ENCODE measurements around the gene IL1RN. TPM values are rescaled to one million over a fixed set of nuclear protein-coding genes. Genes with fewer than 3 reads are reported as not detected.

The IL1RN gene
- polyA plus RNA-seq, 1 donor from 2014 or later: not detected

- Histone ChIP-seq H3K36me3 (ENCODE audit: insufficient read depth, low read length) (no peaks in the 10 kb centered on the region), H3K79me2 (replicated peaks; ENCODE audit: insufficient read depth, low read length) (no peaks in the 10 kb centered on the region), H3K27me3 (ENCODE audit: insufficient read depth, low read depth, low read length) (no peaks in the 10 kb centered on the region), H4K20me1 (ENCODE audit: insufficient read depth) (no peaks in the 10 kb centered on the region), H3K9me2 (ENCODE audit: insufficient read depth, low read length) (no peaks in the 10 kb centered on the region), H3K9ac (ENCODE audit: low read length) (no peak overlapping the region), H3K27ac (ENCODE audit: low read length) (no peak overlapping the region), H3K4me3 (ENCODE audit: low read length) (no peak overlapping the region), H3K4me2 (ENCODE audit: low read length) (no peak overlapping the region), H2AFZ (ENCODE audit: low read depth, low read length) (no peak overlapping the region), H3K9me3 (ENCODE audit: low read length) (no peaks in the 10 kb centered on the region), H3F3A (ENCODE audit: insufficient read depth, low read length, poor library complexity, severe bottlenecking) (no peaks in the 10 kb centered on the region)
- TF ChIP-seq POLR2AphosphoS5 (IDR thresholded peaks at IDR 0.05) (no peak), REST (IDR thresholded peaks at IDR 0.05; ENCODE audit: borderline replicate concordance) (no peak), MXI1 (conservative IDR thresholded peaks at IDR 0.05; ENCODE audit: poor library complexity, severe bottlenecking) (no peak), EZH2 (IDR thresholded peaks at IDR 0.05; ENCODE audit: borderline replicate concordance, insufficient read depth, low read length, poor library complexity, severe bottlenecking) (no peak), TAF1 (IDR thresholded peaks at IDR 0.05; ENCODE audit: low read depth) (no peak), EP300 (conservative IDR thresholded peaks at IDR 0.05; ENCODE audit: poor library complexity, severe bottlenecking) (no peak), RAD21 (conservative IDR thresholded peaks at IDR 0.05) (no peak), SMC3 (conservative IDR thresholded peaks at IDR 0.05; ENCODE audit: poor library complexity) (no peak)
- TF ChIP-seq, protein P1, sequence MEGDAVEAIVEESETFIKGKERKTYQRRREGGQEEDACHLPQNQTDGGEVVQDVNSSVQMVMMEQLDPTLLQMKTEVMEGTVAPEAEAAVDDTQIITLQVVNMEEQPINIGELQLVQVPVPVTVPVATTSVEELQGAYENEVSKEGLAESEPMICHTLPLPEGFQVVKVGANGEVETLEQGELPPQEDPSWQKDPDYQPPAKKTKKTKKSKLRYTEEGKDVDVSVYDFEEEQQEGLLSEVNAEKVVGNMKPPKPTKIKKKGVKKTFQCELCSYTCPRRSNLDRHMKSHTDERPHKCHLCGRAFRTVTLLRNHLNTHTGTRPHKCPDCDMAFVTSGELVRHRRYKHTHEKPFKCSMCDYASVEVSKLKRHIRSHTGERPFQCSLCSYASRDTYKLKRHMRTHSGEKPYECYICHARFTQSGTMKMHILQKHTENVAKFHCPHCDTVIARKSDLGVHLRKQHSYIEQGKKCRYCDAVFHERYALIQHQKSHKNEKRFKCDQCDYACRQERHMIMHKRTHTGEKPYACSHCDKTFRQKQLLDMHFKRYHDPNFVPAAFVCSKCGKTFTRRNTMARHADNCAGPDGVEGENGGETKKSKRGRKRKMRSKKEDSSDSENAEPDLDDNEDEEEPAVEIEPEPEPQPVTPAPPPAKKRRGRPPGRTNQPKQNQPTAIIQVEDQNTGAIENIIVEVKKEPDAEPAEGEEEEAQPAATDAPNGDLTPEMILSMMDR (IDR thresholded peaks at IDR 0.05; ENCODE audit: poor library complexity, severe bottlenecking): no peak
Observed at GRCh38 chr2:113144259-113144658, 16.9 kb downstream of the IL1RN start.

DNA sequence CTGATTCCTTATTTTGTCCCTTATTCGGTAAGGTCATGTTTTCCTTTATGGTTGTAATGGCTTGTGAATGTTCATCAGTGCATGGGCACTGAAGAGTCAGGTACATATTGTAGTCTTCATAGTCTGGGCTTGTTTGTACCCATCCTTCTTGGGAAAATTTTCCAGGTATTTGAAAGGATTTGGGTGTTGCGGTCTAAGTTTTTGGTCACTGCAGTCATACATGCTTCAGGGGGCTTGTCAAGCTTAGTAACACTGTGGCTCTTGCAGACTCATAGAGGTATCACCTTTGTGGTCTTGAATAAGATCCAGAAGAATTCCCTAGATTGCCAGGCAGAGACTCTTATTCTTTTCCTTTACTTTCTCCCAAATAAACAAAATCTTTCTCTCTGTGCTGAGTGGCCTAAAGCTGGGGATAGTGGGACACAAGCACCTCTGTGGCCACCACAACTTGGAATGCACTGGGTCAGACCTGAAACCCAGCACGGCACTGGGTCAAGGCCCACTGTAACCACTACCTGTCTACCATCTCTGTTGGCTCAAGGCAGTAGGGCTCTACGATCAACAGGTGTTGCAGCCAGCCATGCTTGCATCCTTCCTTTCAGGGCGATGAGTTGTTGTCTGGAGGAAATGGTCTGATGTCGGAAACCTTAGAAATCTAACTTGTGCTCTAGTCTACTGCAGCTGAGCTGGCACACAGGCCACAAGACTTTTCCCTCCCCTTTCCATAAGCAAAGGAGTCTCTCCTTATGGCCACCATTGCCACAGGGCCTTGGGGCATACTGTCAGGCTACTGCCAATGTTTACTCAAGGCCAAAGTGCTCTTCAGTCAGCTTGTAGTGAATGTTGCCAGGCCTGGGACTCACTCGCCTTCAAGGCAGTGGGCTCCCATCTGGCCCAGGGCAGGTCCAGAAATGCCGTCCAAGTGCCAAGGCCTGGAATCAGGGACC, 21.5 kb downstream of the IL1RN start:
- no peaks in the 10 kb centered on the region for H3F3A ChIP-seq (ENCODE audit: insufficient read depth, low read length, poor library complexity, severe bottlenecking)
- H3K27me3 ChIP-seq (ENCODE audit: insufficient read depth, low read depth, low read length): no peaks in the 10 kb centered on the region
- TF ChIP-seq, protein P1 (IDR thresholded peaks at IDR 0.05; ENCODE audit: poor library complexity, severe bottlenecking): no peak
- TF ChIP-seq EZH2 (IDR thresholded peaks at IDR 0.05; ENCODE audit: borderline replicate concordance, insufficient read depth, low read length, poor library complexity, severe bottlenecking): no peak
- TF ChIP-seq EP300 (conservative IDR thresholded peaks at IDR 0.05; ENCODE audit: poor library complexity, severe bottlenecking): no peak
- TF ChIP-seq TAF1 (IDR thresholded peaks at IDR 0.05; ENCODE audit: low read depth): no peak
- TF ChIP-seq RAD21 (conservative IDR thresholded peaks at IDR 0.05): no peak
- no peak for TF ChIP-seq POLR2AphosphoS5 (IDR thresholded peaks at IDR 0.05)
- TF ChIP-seq SMC3 (conservative IDR thresholded peaks at IDR 0.05; ENCODE audit: poor library complexity): no peak
- TF ChIP-seq MXI1 (conservative IDR thresholded peaks at IDR 0.05; ENCODE audit: poor library complexity, severe bottlenecking): no peak
- no peak for TF ChIP-seq REST (IDR thresholded peaks at IDR 0.05; ENCODE audit: borderline replicate concordance)
- no peaks in the 10 kb centered on the region for H3K79me2 ChIP-seq (replicated peaks; ENCODE audit: insufficient read depth, low read length)
- H3K36me3 ChIP-seq (ENCODE audit: insufficient read depth, low read length): no peaks in the 10 kb centered on the region
- H3K9me2 ChIP-seq (ENCODE audit: insufficient read depth, low read length): no peaks in the 10 kb centered on the region
- H3K9me3 ChIP-seq (ENCODE audit: low read length): no peaks in the 10 kb centered on the region
- no peak overlapping the region for H3K4me2 ChIP-seq (ENCODE audit: low read length)
- H3K9ac ChIP-seq (ENCODE audit: low read length): no peak overlapping the region
- H3K27ac ChIP-seq (ENCODE audit: low read length): no peak overlapping the region
- H4K20me1 ChIP-seq (ENCODE audit: insufficient read depth): no peaks in the 10 kb centered on the region
- no peak overlapping the region for H2AFZ ChIP-seq (ENCODE audit: low read depth, low read length)
- no peak overlapping the region for H3K4me3 ChIP-seq (ENCODE audit: low read length)

All from neural cell (in vitro differentiated cells).